Sigmoid colon (tissue), 7 donors: Measurements from ENCODE around the gene DNAJB13. TPM values are rescaled to one million over a fixed set of nuclear protein-coding genes. Genes with fewer than 3 reads are reported as not detected.

ENCODE experiments used
- DNase-seq: peaks from one replicate; pipeline ENCODE4 v3.0.0-alpha.2; 2019
- H3K27ac ChIP-seq, 4 donors: fragments of 200-600 bp; sonication (generic); one replicate each; pipeline ENCODE4 v1.5.1; 2016 to 2019; ENCODE audit warnings: mild to moderate bottlenecking in 1 of 4
- H3K27me3 ChIP-seq, 3 donors: fragments of 200-600 bp; sonication (generic); one replicate each; pipeline ENCODE4 v1.5.1; 2019; ENCODE audit warnings: mild to moderate bottlenecking in 1 of 3
- H3K36me3 ChIP-seq, 4 donors: fragments of 200-600 bp; sonication (generic); one replicate each; pipeline ENCODE4 v1.5.1; 2016 to 2019
- H3K4me1 ChIP-seq, 4 donors: fragments of 200-600 bp; sonication (generic); one replicate each; pipeline ENCODE4 v1.5.1; 2017 to 2019
- H3K4me3 ChIP-seq, 4 donors: fragments of 200-600 bp; sonication (generic); one replicate each; pipeline ENCODE4 v1.5.1; 2017 to 2019; ENCODE audit warnings: mild to moderate bottlenecking in 2 of 4, moderate library complexity in 1 of 4
- H3K9me3 ChIP-seq, 4 donors: fragments of 200-600 bp in 3 of 4; sonication (generic) in 3 of 4; one replicate each; pipeline versions ENCODE4 v1.5.1 to v1.6.1; 2013 to 2019
- EP300 ChIP-seq, 4 donors: sonication (generic); formaldehyde crosslinking; IDR thresholded peaks; one replicate each; pipeline ENCODE4 v1.6.1; 2017; ENCODE audit warnings: antibody characterized with exemption in 4 of 4
- POLR2A ChIP-seq, 2 donors: fragments of 450-650 bp; IDR thresholded peaks; one replicate each; pipeline ENCODE4 v1.6.1; 2016; ENCODE audit warnings: antibody characterized with exemption in 2 of 2, mild to moderate bottlenecking in 2 of 2, moderate library complexity in 2 of 2
- POLR2AphosphoS5 ChIP-seq, 4 donors: sonication (generic); formaldehyde crosslinking; IDR thresholded peaks; one replicate each; pipeline ENCODE4 v1.6.1; 2017; ENCODE audit warnings: antibody characterized with exemption in 4 of 4
- WGBS, 2 donors: extraction: QIAGEN DNeasy Blood & Tissue Kit; methylation state at CpG; one replicate each; pipeline ENCODE4 v1.1.7; 2013; 5-methylcytosine and 5-hydroxymethylcytosine counted together
- intact Hi-C: fragments of 100-400 bp; cut with DNase I; formaldehyde crosslinking; loops from one replicate; pipeline ENCODE4 v1.15.1; 2023
- polyA plus RNA-seq, 3 donors: library from polyadenylated mRNA; stranded (reverse); fragments of 200-250 nt; gene quantifications; one replicate each; pipeline ENCODE4 v1.2.3, GENCODE V29; 2013
- total RNA-seq, 4 donors: library from RNA; depleted of rRNA; stranded (reverse); fragments of >200 nt; gene quantifications; one replicate each; pipeline ENCODE4 v1.1.0, GENCODE V29; 2016
- TF ChIP-seq, protein P1 (sequence below), 4 experiments: fragments of 450-650 bp in 3 of 4; fragments of 200-600 bp in 1 of 4; IDR thresholded peaks; one replicate each; pipeline ENCODE4 v1.5.1; 2016 to 2019; ENCODE audit warnings: antibody characterized with exemption in 4 of 4, mild to moderate bottlenecking in 3 of 4, moderate library complexity in 2 of 4
- donor health status: healthy with polysubstance abuse.
- donor health status: Bipolar disorder and iron deficiency.
- donor health status: healthy.

The DNAJB13 gene
- total and polyA plus RNA-seq, 7 donors = 0.27 TPM; not detected in 6

- H3K36me3 ChIP-seq = no peaks in the 10 kb centered on the region
- no peaks in the 10 kb centered on the region for H3K9me3 ChIP-seq
- H3K27ac ChIP-seq = no peak overlapping the region
- intact Hi-C loops = no loop called here
- no peak overlapping the region for H3K4me3 ChIP-seq
- WGBS, 2 donors = 85 to 88% methylated on average over 6 of the region's 6 CpGs
- H3K4me1 ChIP-seq = no peaks in the 10 kb centered on the region
- TF ChIP-seq POLR2AphosphoS5 (IDR thresholded peaks at IDR 0.05) = no peak
- TF ChIP-seq POLR2A (IDR thresholded peaks at IDR 0.05) = no peak
- TF ChIP-seq, protein P1, sequence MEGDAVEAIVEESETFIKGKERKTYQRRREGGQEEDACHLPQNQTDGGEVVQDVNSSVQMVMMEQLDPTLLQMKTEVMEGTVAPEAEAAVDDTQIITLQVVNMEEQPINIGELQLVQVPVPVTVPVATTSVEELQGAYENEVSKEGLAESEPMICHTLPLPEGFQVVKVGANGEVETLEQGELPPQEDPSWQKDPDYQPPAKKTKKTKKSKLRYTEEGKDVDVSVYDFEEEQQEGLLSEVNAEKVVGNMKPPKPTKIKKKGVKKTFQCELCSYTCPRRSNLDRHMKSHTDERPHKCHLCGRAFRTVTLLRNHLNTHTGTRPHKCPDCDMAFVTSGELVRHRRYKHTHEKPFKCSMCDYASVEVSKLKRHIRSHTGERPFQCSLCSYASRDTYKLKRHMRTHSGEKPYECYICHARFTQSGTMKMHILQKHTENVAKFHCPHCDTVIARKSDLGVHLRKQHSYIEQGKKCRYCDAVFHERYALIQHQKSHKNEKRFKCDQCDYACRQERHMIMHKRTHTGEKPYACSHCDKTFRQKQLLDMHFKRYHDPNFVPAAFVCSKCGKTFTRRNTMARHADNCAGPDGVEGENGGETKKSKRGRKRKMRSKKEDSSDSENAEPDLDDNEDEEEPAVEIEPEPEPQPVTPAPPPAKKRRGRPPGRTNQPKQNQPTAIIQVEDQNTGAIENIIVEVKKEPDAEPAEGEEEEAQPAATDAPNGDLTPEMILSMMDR (IDR thresholded peaks at IDR 0.05) = no peak
- no peak for TF ChIP-seq EP300 (IDR thresholded peaks at IDR 0.05)
- no peaks in the 10 kb centered on the region for H3K27me3 ChIP-seq
- DNase-seq = peak; percentile 26
Observed at GRCh38 chr11:73991471-73992006, 40.7 kb downstream of the DNAJB13 start.

DNA sequence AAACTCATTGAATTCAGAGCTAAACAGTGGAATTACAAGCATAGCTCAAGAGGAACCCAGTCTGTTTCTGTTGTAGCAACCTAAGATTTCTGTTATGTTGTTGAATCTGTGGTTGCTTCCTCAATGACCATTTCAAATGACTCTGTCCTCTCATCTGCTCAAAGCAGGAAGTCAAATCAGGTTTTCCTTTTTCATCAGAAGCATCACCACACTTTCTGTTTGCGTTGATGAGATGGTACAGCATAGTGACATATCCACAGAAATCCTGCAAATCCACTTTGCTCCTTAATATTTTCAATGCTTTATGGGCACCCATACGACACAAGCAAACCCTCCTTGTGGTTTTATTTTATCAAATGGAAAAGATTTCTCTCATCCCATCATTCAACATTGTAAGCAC, 44.4 kb downstream of the DNAJB13 start:
- no peak for DNase-seq
- intact Hi-C loops = no loop called here
- 52 to 80% methylated on average over 2 of the region's 2 CpGs for WGBS, 2 donors
- Histone ChIP-seq H3K9me3 (no peaks in the 10 kb centered on the region), H3K4me3 (no peak overlapping the region), H3K27ac (peak overlapping the region in 1 of 4 donors; percentile 29), H3K4me1 (no peaks in the 10 kb centered on the region), H3K36me3 (no peaks in the 10 kb centered on the region), H3K27me3 (no peaks in the 10 kb centered on the region)
- TF ChIP-seq, protein P1 (IDR thresholded peaks at IDR 0.05) = no peak
- TF ChIP-seq POLR2AphosphoS5 (IDR thresholded peaks at IDR 0.05) (no peak), EP300 (IDR thresholded peaks at IDR 0.05) (no peak), POLR2A (IDR thresholded peaks at IDR 0.05) (no peak)

DNA sequence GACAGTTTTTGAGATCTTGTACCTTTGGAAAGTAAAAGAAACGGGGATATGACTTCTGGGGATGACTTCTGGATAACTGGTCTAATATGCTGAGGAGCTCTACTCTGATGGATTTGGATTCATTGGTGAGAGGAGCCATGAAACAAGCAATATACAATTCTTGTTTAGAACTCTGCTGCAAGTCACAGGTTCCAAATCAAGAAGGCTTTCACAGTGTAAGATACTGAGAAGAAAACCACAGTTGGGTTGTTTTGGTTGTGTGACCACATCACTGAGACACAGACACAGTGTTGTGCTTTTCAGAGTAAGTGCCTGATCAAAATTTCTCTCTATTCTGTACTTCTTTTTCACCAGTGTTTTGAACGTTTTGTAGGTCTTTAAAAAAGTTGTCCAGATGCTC, 44.9 kb downstream of the DNAJB13 start:
- H3K4me3 ChIP-seq = no peak overlapping the region
- no peaks in the 10 kb centered on the region for H3K9me3 ChIP-seq
- WGBS, 2 donors = 67 to 72% methylated on average over 2 of the region's 2 CpGs
- no peaks in the 10 kb centered on the region for H3K4me1 ChIP-seq
- intact Hi-C loops = no loop called here
- H3K27ac ChIP-seq = peak overlapping the region in 1 of 4 donors; percentile 14
- H3K27me3 ChIP-seq = no peaks in the 10 kb centered on the region
- no peaks in the 10 kb centered on the region for H3K36me3 ChIP-seq
- DNase-seq = no peak
- TF ChIP-seq, protein P1 (IDR thresholded peaks at IDR 0.05) = no peak
- TF ChIP-seq POLR2AphosphoS5 (IDR thresholded peaks at IDR 0.05) (no peak), POLR2A (IDR thresholded peaks at IDR 0.05) (no peak), EP300 (IDR thresholded peaks at IDR 0.05) (no peak)

DNA sequence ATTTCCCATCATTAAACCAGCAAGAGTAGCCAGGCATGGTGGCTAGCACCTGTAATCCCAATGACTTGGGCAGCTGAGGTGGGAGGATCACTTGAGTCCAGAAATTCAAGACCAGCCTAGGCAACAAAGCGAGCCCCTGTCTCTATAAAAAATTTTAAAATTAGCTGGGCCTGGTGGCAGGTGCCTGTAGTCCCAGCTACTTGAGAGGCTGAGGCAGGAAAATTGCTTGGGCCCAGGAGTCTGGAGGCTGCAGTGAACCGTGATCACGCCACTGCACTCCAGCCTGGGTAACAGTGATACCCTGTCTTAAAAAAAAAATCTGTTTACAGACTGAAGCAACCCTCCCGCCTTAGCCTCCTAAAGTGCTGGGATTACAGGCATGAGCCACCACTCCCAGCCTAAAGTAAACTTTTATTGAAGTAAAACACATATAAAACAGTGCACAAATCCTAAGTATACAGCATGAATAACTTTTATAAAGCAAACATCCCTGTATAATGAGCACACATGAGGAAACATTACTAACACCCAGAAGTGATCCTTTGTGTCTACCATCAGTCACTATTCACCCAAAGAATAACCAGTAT, 45.4 kb downstream of the DNAJB13 start:
- DNase-seq = peak; percentile 8
- 20 to 49% methylated on average over 4 of the region's 4 CpGs for WGBS, 2 donors
- TF ChIP-seq, protein P1 (IDR thresholded peaks at IDR 0.05) = no peak
- TF ChIP-seq EP300 (IDR thresholded peaks at IDR 0.05) (no peak), POLR2AphosphoS5 (IDR thresholded peaks at IDR 0.05) (no peak), POLR2A (IDR thresholded peaks at IDR 0.05) (no peak)
- H3K27me3 ChIP-seq = no peaks in the 10 kb centered on the region
- no peaks in the 10 kb centered on the region for H3K4me1 ChIP-seq
- H3K4me3 ChIP-seq = no peak overlapping the region
- no peaks in the 10 kb centered on the region for H3K36me3 ChIP-seq
- H3K27ac ChIP-seq = no peak overlapping the region
- H3K9me3 ChIP-seq = no peaks in the 10 kb centered on the region
- intact Hi-C loops = no loop called here
